Measurements from ENCODE around the gene TMEM132D.

The TMEM132D gene

GRCh38 chr12:129717438-129717837 is 186.4 kb downstream of the TMEM132D start:
- Histone ChIP-seq H3K27me3 (ENCODE audit: low read length) (no peaks in the 10 kb centered on the region), H3K27ac (ENCODE audit: low read depth, low read length) (no peak overlapping the region), H3K4me2 (ENCODE audit: low read depth, low read length, poor library complexity, severe bottlenecking) (no peak overlapping the region), H3K9me2 (replicated peaks; ENCODE audit: insufficient read depth, low read length) (no peaks in the 10 kb centered on the region), H3K9me3 (ENCODE audit: insufficient read depth, low read length) (no peaks in the 10 kb centered on the region), H3F3A (ENCODE audit: insufficient read depth) (no peaks in the 10 kb centered on the region), H3K79me2 (ENCODE audit: insufficient read depth, low read length) (no peaks in the 10 kb centered on the region), H3K9ac (ENCODE audit: low read length) (no peak overlapping the region), H2AFZ (ENCODE audit: low read depth, low read length, severe bottlenecking) (no peak overlapping the region), H4K20me1 (ENCODE audit: low read depth, low read length) (no peaks in the 10 kb centered on the region), H3K4me3 (ENCODE audit: insufficient read depth, low read length, poor library complexity, severe bottlenecking) (no peak overlapping the region), H3K36me3 (ENCODE audit: low read length) (no peaks in the 10 kb centered on the region)
- TF ChIP-seq CTCF (IDR thresholded peaks at IDR 0.05; ENCODE audit: insufficient read depth, low read length, poor library complexity, severe bottlenecking): no peak
- TF ChIP-seq EZH2phosphoT487 (conservative IDR thresholded peaks at IDR 0.05; ENCODE audit: low read length): no peak

GRCh38 chr12:129716825-129717224 is 187.0 kb downstream of the TMEM132D start:
- no peak overlapping the region for H3K9ac ChIP-seq (ENCODE audit: low read length)
- TF ChIP-seq CTCF (IDR thresholded peaks at IDR 0.05; ENCODE audit: insufficient read depth, low read length, poor library complexity, severe bottlenecking) (no peak), EZH2phosphoT487 (conservative IDR thresholded peaks at IDR 0.05; ENCODE audit: low read length) (no peak)
- H3K36me3 ChIP-seq (ENCODE audit: low read length): no peaks in the 10 kb centered on the region
- no peaks in the 10 kb centered on the region for H3K79me2 ChIP-seq (ENCODE audit: insufficient read depth, low read length)
- H3F3A ChIP-seq (ENCODE audit: insufficient read depth): no peaks in the 10 kb centered on the region
- H3K4me2 ChIP-seq (ENCODE audit: low read depth, low read length, poor library complexity, severe bottlenecking): no peak overlapping the region
- H4K20me1 ChIP-seq (ENCODE audit: low read depth, low read length): no peaks in the 10 kb centered on the region
- H3K9me3 ChIP-seq (ENCODE audit: insufficient read depth, low read length): no peaks in the 10 kb centered on the region
- no peak overlapping the region for H3K4me3 ChIP-seq (ENCODE audit: insufficient read depth, low read length, poor library complexity, severe bottlenecking)
- H3K9me2 ChIP-seq (replicated peaks; ENCODE audit: insufficient read depth, low read length): no peaks in the 10 kb centered on the region
- no peak overlapping the region for H2AFZ ChIP-seq (ENCODE audit: low read depth, low read length, severe bottlenecking)
- H3K27me3 ChIP-seq (ENCODE audit: low read length): no peaks in the 10 kb centered on the region
- no peak overlapping the region for H3K27ac ChIP-seq (ENCODE audit: low read depth, low read length)

- Histone ChIP-seq H3K79me2 (ENCODE audit: insufficient read depth, low read length) (no peaks in the 10 kb centered on the region), H3K36me3 (ENCODE audit: low read length) (no peaks in the 10 kb centered on the region), H3F3A (ENCODE audit: insufficient read depth) (no peaks in the 10 kb centered on the region), H3K9me3 (ENCODE audit: insufficient read depth, low read length) (no peaks in the 10 kb centered on the region), H3K27me3 (ENCODE audit: low read length) (no peaks in the 10 kb centered on the region), H3K9me2 (replicated peaks; ENCODE audit: insufficient read depth, low read length) (no peaks in the 10 kb centered on the region), H4K20me1 (ENCODE audit: low read depth, low read length) (no peaks in the 10 kb centered on the region), H2AFZ (ENCODE audit: low read depth, low read length, severe bottlenecking) (no peak overlapping the region), H3K9ac (ENCODE audit: low read length) (no peak overlapping the region), H3K4me2 (ENCODE audit: low read depth, low read length, poor library complexity, severe bottlenecking) (no peak overlapping the region), H3K27ac (ENCODE audit: low read depth, low read length) (no peak overlapping the region), H3K4me3 (ENCODE audit: insufficient read depth, low read length, poor library complexity, severe bottlenecking) (no peak overlapping the region)
- TF ChIP-seq EZH2phosphoT487 (conservative IDR thresholded peaks at IDR 0.05; ENCODE audit: low read length): no peak
- no peak for TF ChIP-seq CTCF (IDR thresholded peaks at IDR 0.05; ENCODE audit: insufficient read depth, low read length, poor library complexity, severe bottlenecking)
Observed at GRCh38 chr12:129706716-129707115, 197.1 kb downstream of the TMEM132D start.

Measured in SU-DHL-6 (cell line).